ENCODE data around the gene DAAM2.

The DAAM2 gene

DNA sequence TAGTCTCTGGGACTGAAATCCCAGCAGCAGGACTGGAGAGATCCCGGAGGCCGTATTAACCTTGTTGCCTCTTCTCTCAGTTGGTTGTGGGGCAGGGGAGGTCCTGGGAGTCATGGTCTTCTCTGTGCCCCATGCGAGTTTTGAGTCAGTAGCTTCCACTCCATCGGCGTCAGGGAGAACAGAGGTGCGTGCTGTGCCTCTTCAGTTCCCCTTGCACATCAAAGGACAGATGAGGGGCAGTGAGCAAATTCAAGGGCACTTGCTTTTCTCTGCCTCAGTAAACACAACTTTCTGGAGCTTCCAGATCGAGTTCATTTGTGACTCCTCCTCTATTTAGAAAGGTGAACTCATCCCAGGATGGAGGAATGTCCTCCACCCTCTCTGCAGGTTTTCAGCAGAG is 93.5 kb downstream of the DAAM2 start:
- no peak for TF ChIP-seq GATA2 (IDR thresholded peaks at IDR 0.05; ENCODE audit: low read depth, low read length)
- no peak for TF ChIP-seq GATA3 (IDR thresholded peaks at IDR 0.05; ENCODE audit: low read depth, low read length)

DNA sequence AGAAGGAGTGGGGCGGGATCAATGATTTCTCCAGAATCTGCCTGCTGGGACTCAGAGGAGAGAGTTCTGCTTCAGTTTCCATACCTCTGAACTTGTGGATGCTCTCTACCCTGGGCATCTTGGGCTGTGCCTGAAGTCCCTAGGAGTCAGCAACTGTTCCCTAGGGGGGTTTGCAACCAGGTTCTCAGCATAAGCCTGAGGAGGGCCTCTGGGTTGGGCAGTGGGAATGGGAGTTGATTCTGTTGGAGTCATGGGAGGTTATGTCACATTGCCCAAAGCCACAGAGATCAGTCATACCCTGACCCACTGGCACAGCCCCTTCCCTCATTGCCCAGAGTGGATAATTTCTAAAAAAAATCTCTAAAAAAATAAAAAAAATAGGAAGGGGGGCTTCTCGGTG is 94.7 kb downstream of the DAAM2 start:
- TF ChIP-seq GATA2 (IDR thresholded peaks at IDR 0.05; ENCODE audit: low read depth, low read length) (no peak), GATA3 (IDR thresholded peaks at IDR 0.05; ENCODE audit: low read depth, low read length) (no peak)

DNA sequence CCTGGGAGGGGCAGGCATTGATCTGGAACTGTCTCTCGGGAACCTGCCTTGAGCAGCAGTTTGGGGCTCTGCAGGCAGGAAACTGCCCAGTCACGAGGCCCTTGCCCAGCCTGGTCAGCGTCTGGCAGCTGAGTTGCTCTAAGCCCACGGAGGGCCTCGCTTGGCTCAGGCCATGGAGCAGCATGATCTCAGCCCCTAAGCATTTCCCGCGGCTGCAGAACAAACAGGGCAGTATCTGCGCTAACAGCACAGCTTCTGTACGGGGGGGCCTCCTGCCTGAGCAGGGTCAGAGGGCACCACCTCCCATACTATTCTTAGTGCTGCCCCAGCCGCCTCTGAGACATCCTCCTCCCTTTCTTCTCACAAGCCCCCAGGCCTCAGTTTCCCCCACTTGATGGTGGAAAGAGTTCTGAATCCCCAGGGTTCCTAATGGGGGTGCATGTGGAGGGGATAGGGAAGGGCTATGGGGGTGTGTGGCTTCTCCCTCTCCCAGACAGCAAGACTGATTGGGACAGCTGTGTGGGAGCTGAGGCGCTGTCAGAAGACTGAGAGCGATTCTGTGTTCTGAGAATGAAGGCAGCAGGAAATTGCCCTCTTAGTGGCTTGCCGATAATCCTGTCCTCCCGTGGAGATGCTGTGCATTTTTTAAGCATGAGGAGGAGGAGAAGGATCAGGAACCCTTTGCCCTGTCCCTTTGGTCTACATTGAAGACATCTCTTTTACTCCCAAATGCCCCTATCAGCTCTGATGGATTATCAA is 95.7 kb downstream of the DAAM2 start:
- no peak for TF ChIP-seq GATA2 (IDR thresholded peaks at IDR 0.05; ENCODE audit: low read depth, low read length)
- TF ChIP-seq GATA3 (IDR thresholded peaks at IDR 0.05; ENCODE audit: low read depth, low read length): no peak

DNA sequence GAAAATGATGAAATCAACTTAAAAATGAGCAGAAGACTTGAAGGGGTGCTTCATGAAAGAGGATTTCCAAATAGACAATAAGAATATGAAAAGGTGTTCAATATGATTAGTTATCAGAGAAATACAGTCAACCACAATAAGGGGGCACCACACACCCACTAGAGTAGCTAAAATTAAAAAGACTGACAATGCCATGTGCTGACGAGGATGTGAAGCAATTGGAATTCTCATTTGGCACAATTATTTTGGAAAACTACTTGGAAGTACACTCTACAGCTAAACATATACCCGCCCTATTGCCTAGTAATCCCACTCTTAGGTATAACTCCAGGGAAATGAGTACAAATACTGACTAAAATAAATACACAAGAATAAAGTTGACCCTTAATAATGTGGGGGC is 97.1 kb downstream of the DAAM2 start:
- no peak for TF ChIP-seq GATA2 (IDR thresholded peaks at IDR 0.05; ENCODE audit: low read depth, low read length)
- TF ChIP-seq GATA3 (IDR thresholded peaks at IDR 0.05; ENCODE audit: low read depth, low read length): no peak

DNA sequence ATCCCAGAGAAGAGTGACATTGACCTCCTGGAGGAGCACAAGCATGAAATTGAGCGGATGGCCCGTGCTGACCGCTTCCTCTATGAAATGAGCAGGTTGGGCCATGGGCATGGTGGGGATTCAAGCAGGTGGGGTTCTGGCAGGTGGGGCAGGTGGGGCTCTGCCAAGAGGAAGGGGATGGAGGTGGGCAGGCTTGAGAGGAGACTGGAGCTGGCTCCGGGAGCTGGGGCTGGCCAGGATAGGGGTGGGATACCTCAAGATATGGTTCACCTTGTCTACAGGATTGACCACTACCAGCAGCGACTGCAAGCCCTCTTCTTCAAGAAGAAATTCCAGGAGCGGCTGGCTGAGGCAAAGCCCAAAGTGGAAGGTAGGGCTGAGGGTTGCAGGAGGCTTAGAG is 99.2 kb downstream of the DAAM2 start:
- TF ChIP-seq GATA3 (IDR thresholded peaks at IDR 0.05; ENCODE audit: low read depth, low read length) (no peak), GATA2 (IDR thresholded peaks at IDR 0.05; ENCODE audit: low read depth, low read length) (no peak)

DNA sequence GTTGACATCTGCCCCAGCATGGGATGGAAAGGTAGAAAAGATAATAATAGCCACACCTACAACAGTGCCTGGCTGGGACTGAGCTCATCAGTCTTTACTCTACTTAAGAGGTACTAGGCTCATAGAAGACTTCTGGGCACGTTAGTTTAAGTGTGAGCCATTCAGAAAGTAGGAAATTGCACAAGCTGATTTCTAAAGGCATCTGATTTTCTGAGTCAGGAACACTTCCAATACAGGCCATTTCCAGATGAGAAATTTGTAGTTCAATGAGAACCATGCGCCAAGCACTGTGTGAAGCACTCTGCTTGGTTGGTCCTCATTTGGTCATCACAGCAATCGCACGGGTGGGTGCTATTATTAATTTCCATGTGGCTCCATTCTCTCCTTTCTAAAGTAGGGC is 99.8 kb downstream of the DAAM2 start:
- TF ChIP-seq GATA3 (IDR thresholded peaks at IDR 0.05; ENCODE audit: low read depth, low read length): no peak
- no peak for TF ChIP-seq GATA2 (IDR thresholded peaks at IDR 0.05; ENCODE audit: low read depth, low read length)

DNA sequence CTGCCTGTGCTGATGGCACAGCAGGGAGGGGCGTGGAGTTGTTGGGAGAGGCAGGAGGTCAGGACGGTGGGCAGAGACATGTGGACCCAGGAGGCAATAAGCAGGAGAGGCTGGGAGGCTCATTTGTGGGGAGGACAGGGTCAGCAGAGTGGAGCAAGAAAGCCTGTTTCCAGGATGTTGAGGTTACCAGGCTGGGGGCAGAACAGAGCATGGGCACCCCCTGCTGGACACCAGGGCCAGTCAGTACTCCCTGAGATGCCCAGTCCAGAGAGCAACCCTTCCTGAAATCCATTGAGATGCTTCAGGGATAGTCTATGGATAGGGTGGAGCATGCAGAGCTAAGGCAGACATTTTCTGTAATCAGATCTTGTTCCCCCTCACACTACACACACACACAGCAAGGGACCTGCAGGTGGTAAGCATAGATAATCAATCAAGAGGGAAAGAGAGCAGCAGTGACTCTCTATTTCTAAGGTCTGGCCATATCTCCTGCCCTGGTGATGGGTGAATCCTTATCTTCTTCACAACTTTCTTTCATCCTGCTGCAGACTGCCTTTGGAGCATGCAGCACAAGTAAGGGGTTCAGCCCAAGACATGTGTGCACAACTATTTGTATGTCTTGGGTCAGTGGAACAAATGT is 100.4 kb downstream of the DAAM2 start:
- TF ChIP-seq GATA3 (IDR thresholded peaks at IDR 0.05; ENCODE audit: low read depth, low read length): no peak
- no peak for TF ChIP-seq GATA2 (IDR thresholded peaks at IDR 0.05; ENCODE audit: low read depth, low read length)

DNA sequence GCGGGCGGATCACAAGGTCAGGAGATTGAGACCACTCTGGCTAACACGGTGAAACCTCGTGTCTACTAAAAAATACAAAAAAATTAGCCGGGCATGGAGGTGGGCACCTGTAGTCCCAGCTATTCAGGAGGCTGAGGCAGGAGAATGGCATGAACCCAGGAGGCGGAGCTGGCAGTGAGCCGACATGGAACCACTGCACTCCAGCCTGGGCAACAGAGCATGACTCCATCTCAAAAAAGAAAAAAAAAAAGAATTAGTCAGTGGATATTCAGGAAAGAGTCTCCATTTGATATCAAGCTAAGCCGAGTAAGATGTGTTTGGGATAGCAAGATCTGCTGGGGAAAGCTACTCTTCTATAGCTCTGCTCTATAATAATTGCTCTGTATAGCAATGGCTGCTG is 101.1 kb downstream of the DAAM2 start:
- TF ChIP-seq GATA3 (IDR thresholded peaks at IDR 0.05; ENCODE audit: low read depth, low read length) (no peak), GATA2 (IDR thresholded peaks at IDR 0.05; ENCODE audit: low read depth, low read length) (no peak)

DNA sequence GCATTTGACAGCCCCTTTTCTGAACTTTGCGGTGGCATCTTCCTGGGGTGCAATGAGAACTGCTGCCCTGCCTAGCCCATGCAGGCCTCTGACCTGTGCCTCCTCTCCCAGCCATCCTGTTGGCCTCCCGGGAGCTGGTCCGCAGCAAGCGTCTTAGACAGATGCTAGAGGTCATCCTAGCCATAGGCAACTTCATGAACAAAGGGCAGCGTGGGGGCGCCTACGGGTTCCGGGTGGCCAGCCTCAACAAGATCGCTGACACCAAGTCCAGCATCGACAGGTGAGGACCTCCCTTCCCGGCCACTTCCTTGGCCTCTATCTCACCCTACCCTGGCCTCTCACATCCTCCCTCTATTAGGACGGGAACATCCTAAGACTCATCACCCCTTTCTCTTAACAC is 104.5 kb downstream of the DAAM2 start:
- TF ChIP-seq GATA3 (IDR thresholded peaks at IDR 0.05; ENCODE audit: low read depth, low read length): no peak
- no peak for TF ChIP-seq GATA2 (IDR thresholded peaks at IDR 0.05; ENCODE audit: low read depth, low read length)

DNA sequence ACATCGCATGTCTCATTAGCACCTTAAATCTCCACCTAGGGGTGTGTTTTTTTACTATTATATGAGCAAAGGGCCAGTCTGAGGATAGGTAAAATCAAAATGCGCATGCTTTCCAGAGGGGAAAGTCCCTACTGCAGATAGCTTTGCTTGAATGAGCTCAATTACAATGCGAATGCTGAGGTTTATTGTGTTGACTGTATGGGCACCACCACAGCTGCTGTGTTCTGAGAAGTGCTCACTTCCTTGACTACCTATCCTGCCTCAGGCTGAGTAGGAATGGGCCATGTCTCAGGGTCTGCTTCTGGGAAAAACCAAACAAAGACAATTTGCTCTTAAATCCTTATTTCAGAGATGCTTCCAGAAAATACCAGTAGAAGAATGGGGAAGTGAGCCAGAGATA is 105.5 kb downstream of the DAAM2 start:
- TF ChIP-seq GATA2 (IDR thresholded peaks at IDR 0.05; ENCODE audit: low read depth, low read length) (no peak), GATA3 (IDR thresholded peaks at IDR 0.05; ENCODE audit: low read depth, low read length) (no peak)

DNA sequence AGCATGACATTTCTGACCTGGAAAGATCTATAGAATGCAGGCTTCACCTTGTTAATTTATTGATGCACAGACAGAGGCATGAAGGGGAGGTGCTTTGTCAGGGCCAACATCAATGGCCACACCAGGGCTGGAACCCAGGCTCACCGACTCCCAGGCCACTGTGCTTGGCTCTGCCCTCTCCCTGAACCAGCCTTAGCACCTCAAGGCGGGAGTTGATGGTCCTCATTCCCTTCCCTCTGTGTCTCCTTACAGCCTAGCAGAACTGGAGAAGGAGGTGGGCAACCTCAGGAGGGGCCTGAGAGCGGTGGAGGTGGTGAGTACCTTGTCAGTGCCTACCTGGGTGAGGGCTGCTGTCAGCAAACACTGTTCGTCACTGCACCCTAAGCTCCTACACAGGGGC is 106.4 kb downstream of the DAAM2 start:
- TF ChIP-seq GATA2 (IDR thresholded peaks at IDR 0.05; ENCODE audit: low read depth, low read length) (no peak), GATA3 (IDR thresholded peaks at IDR 0.05; ENCODE audit: low read depth, low read length) (no peak)

DNA sequence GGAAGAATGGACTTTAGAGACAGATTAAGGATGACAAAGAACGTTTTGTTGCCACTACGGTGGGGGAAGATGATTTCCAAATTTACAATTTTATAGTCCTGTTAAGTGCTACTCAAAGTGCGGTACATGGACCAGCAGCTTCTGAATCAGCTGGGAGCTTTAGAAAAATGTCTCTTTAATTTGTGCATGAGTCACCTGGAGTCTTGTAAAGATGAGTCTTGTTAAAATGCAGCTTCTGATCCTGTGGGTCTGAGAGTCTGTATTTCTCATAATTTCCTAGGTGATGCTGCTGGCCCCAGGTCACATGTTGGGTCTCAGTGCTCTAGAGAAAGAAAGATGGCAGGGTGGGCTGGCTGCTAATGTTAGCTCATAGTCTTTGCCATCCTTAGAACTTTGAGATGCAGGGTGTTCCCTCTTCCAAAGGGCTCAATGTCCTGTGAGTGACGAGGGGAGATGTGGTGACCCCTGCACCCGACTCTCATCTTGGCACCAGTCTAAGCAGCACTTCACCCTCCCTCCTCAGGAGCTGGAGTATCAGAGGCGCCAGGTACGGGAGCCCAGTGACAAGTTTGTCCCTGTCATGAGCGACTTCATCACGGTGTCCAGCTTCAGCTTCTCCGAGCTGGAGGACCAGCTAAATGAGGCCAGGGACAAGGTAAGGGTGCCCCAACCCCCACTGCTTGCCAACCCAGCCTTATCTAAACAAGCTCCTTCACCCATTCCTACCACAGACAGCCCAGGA is 107.5 kb downstream of the DAAM2 start:
- TF ChIP-seq GATA2 (IDR thresholded peaks at IDR 0.05; ENCODE audit: low read depth, low read length) (no peak), GATA3 (IDR thresholded peaks at IDR 0.05; ENCODE audit: low read depth, low read length) (no peak)

DNA sequence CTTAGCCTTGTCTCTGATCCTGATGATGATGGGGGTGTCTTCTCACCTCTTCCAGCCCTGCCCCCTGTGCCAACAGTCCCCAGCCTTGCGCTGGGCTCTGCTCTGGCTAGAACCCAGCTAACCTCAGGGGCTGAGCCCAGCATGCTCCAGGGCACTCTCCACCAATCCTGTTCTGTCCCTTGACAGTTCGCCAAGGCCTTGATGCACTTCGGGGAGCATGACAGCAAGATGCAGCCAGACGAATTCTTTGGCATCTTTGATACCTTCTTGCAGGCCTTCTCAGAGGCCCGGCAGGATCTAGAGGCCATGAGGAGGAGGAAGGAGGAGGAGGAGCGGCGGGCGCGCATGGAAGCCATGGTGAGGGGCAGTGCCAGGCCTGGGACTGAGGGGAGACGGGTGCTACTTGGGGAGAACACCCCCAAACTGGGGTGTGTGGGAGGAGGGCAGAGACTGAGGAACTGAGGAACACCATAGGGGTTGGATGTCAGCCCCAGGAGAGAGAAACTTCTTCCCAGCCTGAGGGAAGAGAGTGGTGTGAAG is 109.0 kb downstream of the DAAM2 start:
- TF ChIP-seq GATA3 (IDR thresholded peaks at IDR 0.05; ENCODE audit: low read depth, low read length) (no peak), GATA2 (IDR thresholded peaks at IDR 0.05; ENCODE audit: low read depth, low read length) (no peak)

DNA sequence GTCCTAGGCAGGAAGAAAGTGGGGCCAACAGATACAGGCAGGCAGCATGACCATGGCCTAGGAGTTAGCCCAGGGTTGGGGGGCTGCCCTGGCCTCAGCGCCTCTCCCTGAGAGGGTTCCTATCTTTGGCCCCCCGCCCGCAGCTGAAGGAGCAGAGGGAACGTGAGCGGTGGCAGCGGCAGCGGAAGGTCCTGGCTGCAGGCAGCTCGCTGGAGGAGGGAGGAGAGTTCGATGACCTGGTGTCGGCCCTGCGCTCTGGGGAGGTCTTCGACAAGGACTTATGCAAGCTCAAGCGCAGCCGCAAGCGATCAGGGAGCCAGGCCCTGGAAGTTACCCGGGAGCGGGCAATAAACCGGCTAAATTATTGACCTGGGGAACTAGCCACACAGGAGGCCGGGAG is 109.5 kb downstream of the DAAM2 start:
- TF ChIP-seq GATA3 (IDR thresholded peaks at IDR 0.05; ENCODE audit: low read depth, low read length): no peak
- no peak for TF ChIP-seq GATA2 (IDR thresholded peaks at IDR 0.05; ENCODE audit: low read depth, low read length)

Measured in SH-SY5Y (cell line).